Measurements from ENCODE around the gene RTN4RL1.

Gene RTN4RL1

GRCh38 chr17:2047590-2047989, 22.5 kb upstream of the RTN4RL1 start:
- no peak for DNase-seq (ENCODE audit: low spot score)

DNA sequence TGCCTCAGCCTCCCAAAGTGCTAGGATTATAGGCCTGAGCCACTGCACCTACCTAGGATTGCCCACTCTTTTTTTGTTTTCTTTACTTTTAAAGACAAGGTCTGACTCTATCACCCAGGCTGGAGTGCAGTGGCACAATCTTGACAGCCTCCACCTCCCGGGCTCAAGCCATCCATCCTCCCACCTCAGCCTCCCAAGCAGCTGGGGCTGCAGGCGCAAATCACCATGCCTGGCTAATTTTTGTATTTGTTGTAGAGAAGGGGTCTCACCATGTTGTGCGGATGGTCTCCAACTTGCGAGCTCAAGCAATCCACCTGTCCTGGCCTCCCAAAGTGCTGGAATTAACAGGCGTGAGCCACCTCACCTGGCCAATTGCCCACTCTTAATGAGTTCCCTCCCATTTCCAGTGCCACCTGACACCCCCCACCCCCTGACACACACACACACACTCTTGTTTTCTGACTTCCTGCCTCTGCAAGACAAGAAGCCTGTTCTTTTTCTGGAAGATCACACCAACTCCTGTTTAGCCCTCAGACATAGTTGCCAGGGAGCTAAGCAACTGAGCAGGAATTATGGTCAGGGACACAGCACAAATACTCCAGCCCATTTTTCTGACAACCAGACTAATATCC, 19.2 kb upstream of the RTN4RL1 start:
- DNase-seq (ENCODE audit: low spot score) = no peak

DNA sequence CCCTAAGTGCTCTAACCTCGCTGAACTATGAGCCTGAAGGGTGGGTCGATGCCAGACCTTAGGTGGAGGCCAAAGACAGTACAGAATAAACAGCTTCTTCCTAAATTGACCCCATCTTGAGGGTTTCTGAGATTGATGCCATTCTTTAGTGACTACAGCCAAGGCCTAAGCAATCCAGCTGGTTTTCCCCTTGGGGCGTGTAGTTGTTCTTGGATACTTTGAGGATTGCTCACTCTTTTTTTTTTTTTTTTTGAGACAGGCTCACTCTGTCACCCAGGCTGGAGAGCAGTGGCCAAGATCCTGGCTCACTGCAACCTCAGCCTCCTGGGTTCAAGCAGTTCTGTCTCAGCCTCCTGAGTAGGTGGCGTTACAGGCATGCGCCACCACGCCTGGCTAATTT, 18.7 kb upstream of the RTN4RL1 start:
- no peak for DNase-seq (ENCODE audit: low spot score)

DNA sequence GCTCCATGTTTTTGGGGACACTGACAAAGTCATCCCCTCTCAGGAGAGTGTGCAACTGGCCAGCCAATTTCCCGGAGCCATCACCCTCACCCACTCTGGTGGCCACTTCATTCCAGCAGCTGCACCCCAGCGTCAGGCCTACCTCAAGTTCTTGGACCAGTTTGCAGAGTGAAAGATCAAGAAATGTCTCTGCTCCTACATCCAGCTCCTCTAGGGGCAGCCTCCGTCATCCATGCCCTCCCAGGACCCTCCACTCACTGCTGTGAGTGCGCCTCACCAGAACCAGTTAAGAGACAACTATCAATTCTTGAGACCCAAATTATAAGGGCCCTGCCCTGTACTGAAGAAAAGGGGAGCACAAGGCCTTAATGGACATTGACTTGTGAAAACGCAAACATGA, 17.8 kb upstream of the RTN4RL1 start:
- DNase-seq (ENCODE audit: low spot score) = no peak

DNA sequence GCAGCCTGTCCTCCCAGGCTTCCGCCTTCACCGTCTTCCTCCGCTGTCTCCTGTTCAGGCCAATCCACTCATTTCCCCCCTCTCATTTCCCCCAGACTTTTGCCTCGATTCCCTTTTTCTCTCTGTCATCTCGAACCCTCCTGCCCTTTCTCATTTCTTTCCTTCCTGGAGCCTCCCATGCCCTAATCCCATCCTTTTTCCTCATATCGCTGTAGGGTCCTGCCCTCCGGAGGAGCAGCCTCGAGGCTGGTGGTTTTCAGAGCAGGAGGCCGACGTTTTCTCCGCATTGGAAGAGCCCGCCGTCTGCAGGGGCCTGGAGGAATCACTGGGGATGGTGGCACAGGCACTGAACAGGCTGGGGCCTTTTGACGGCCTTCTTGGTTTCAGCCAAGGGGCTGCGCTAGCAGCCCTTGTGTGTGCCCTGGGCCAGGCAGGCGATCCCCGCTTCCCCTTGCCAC, 17.3 kb upstream of the RTN4RL1 start:
- no peak for DNase-seq (ENCODE audit: low spot score)

GRCh38 chr17:2041561-2042389, 16.6 kb upstream of the RTN4RL1 start, which contains the start of gene OVCA2:
OVCA2 (plus strand) TSS chr17:2042022; CDS start chr17:2042048, 26 bp downstream.
- peak; percentile 95 for DNase-seq (ENCODE audit: low spot score)

DNA sequence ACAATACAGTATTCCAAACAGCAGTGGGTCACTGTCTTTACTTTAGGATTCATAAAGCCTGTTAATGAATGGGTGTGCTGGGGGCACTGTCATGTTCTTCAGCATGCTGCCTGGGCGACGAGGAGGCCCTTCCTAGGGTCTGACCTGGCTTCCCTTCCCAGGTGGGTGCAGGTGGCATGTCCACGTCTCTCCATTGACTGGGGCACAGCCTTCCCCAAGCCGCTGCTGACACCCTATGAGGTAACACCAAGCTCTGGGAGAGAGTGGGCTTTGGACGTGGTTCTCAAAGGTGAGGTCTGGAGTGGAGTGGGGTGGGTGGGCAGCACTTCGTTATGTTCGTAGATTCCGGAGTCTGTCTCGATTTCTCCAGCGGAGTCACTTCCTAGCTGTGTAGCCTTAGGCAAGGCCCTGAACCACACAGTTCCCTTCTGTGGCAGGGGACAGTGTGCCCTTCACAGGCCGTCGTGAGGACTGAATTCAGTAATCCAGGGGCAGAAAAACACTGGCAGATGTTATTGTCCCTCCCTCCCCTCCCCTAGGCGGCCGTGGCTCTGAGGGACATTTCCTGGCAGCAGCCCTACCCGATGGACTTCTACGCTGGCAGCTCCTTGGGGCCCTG, 15.9 kb upstream of the RTN4RL1 start:
- no peak for DNase-seq (ENCODE audit: low spot score)

GRCh38 chr17:2040219-2040827, 15.2 kb upstream of the RTN4RL1 start:
- no peak for DNase-seq (ENCODE audit: low spot score)

- DNase-seq (ENCODE audit: low spot score) = no peak
Measured at GRCh38 chr17:2037155-2037554, 12.0 kb upstream of the RTN4RL1 start.

GRCh38 chr17:2035541-2036488, 10.7 kb upstream of the RTN4RL1 start:
- DNase-seq (ENCODE audit: low spot score) = no peak

GRCh38 chr17:2034806-2035540, 9.8 kb upstream of the RTN4RL1 start:
- DNase-seq (ENCODE audit: low spot score) = peak; percentile 70

- DNase-seq (ENCODE audit: low spot score) = no peak
Measured at GRCh38 chr17:2034157-2034556, 9.0 kb upstream of the RTN4RL1 start.

GRCh38 chr17:2033153-2033552, 8.0 kb upstream of the RTN4RL1 start:
- DNase-seq (ENCODE audit: low spot score) = no peak

DNA sequence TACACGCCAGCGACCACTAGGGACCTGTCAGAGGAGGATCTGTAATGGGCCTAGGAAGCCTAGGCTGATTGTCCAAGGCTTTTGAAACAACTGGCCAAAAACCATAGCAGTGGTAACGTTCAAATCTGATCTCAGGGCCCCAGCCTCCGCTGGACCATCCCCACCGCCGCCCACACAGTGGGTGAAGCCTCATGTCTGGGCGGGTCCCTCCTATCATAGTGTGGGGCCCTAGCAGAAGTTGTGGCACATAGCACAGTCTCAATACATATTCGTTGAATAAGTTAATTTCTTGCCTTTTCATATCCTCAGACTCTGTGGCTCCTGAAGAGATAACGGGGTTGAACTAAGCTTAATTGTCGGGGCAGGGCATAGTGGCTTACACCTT, 5.6 kb upstream of the RTN4RL1 start:
- no peak for DNase-seq (ENCODE audit: low spot score)

DNA sequence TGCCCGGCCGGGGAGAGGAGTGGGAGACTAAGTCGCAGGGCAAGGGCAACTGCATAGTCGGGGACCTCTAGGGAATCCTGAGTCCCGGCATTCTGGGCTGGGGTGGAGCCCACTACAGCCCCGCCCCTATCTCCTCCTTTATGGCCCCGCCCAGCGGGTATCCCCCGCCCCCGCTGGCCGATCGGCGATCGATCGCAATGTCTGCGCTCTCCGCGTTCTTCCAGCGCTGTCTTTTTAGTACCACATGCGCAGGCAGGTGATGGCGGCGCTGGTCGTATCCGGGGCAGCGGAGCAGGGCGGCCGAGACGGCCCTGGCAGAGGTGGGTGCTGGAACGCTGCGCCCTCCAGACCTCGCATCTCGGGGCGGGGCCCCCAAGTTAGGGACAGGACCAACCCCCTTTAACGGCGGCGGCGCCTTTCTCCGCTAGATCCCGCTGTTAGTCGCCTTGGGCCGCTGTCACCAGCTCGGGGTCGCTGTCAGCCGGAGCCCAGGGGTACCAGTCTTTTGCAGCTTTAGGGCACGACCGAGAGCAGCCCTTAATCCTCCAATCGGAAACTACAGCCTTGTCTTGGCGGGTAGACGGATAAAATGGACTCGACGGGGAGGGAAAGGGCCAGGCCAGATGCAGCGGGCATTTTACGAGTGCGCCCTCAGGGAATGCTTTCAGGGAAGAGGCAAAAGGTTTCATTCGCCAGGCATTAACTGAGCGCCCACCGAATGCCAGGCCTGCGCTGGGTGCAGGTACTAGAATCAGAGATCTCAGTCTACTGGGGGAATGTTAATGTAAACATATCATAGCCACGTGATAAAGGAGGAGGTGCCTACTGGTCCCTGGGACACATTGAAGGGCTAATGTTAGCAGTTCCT, 5.0 kb upstream of the RTN4RL1 start, which contains the start of gene DPH1:
Gene DPH1, plus strand, starts transcription at position 243 of the 868 bp plus-strand sequence. Its CDS starts 17 bp downstream, at position 260.
- DNase-seq (ENCODE audit: low spot score) = peak; percentile 90

DNA sequence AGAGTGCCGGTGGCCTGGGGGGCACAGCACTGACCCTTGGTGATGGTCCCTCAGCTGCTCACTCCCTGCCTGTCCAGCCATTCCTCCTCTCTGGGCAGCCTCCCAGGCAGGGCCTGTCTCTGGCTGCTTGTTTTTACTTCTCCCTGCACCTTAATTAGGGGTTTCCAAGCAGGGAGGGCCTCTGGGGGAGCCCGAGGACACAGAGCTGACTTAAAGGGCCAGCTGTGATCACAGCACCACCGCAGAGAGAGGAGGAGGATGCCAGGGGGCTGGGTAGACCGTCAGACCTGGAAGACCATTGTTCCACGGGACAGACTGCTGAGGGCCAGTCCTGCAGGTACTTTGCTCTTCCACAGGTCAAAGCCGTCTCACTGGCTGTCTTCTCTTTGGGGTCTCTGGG, 3.6 kb upstream of the RTN4RL1 start:
- no peak for DNase-seq (ENCODE audit: low spot score)

GRCh38 chr17:2028234-2028614, 3.1 kb upstream of the RTN4RL1 start:
- DNase-seq (ENCODE audit: low spot score) = no peak

DNA sequence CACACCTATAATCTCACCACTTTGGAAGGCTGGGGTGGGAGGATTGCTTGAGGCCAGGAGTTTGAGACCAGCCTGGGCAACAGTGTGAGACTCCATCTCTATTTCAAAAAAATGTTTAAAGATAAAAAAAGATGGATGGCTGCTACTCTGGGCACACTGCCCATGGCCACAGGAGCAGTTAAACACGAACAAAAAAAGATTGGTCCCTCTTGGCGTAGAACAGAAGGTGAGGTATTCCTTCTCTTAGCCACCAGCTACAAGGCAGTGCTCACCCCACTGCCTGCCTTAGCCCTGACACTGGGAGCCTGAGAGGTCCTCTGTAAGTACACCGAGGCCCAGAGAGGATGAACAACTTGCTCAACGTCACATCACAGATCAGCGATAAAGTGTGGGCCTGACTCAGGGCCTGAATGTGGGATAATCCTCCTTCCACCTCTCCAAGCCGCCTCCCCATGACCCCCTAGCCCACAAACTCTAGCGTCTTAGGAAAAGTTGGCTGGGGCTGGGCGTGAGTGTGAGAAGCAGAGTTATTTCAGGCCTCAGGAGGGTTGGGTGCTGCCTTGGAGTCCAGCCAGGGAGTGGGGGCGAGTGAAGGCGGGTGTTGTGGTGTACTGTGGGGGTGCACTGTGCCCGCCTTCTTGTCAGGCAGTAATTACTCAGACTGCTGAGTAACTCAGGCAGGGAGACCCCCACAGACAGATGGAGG, 2.5 kb upstream of the RTN4RL1 start:
- DNase-seq (ENCODE audit: low spot score) = no peak

Measured in germinal center (tissue), 1 donor.